Measurements from ENCODE around the gene STAB1.

STAB1 gene

DNA sequence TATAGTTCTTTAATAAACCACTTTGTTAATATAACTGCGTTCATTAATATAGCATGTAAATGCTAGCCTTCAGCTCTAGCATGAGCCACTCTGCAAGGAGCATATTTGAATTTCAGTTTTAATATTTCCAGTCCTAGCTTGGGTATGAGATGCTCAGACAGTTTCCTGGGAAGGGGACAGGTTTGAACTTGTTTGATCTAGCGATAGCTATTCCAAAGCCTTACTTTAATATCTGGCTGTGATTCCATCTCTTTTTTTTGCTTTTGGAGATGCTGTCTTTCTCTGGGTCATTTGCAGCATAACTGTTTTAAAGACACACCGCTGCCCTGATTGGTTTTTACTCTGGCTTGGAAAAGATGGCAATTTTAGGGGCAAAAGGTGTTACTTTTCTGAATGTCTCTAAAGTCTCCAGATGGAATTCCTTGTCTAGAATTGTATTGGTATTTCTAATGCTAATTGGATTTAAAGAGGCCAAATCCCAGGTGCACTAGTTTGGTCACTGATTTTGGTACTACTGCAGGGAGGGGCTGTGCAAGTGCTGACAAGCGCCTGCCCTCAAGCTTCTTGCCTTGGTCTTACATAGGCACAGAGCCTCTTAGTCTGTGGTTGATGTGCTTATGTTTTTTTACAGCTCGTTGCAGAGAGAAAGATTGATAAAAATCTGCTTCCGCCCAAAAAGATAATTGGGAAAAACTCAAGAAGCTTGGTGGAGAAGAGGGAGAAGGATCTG lies 36.9 kb upstream of the STAB1 start:
- no peak for DNase-seq

- no peak for DNase-seq
Observed at GRCh38 chr3:52458770-52459545, 36.2 kb upstream of the STAB1 start.

GRCh38 chr3:52461874-52462273 lies 33.3 kb upstream of the STAB1 start:
- DNase-seq: no peak

GRCh38 chr3:52463416-52463815 lies 31.7 kb upstream of the STAB1 start:
- DNase-seq: no peak

DNA sequence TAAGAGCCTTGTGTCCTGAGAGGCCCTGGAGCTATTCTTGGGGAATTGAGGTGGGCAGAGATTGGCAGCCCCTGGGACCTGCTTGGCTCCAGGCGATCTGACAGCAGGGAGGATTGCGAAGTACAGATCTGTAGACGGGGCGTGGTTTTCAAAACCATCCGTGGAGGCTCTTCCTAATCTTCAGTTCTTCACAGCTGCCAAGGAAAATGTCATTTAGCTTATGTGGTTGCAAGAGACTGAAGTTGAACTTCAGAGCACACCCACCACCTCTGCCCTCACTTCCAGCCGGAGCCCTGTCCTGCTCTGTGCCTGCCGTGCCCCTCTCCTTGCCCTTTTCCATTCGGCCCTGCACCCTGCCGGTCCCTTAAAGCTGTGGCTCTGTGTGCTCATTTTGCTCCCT lies 26.8 kb upstream of the STAB1 start:
- DNase-seq: no peak

DNA sequence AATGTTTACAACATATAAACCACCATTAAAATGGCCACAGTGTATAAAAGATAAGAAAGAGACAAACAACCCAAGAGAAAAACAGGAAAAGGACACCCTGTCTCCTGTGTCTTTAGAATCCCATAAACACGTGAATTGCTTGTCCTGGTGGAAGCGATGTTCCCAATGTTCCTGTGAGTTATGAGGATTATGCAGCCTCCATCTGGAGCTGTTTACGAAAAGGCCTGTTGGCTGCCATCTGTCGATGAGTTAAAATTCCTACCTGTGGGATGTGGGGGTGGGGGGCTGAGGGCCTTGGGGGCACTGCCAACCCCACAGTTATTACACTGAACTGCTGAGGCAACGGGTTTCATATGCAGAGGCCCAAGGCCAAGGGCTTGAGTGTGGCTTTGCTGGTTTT lies 26.1 kb upstream of the STAB1 start:
- peak; percentile 50 for DNase-seq

- DNase-seq: no peak
Observed at GRCh38 chr3:52470920-52471319, 24.2 kb upstream of the STAB1 start.

DNA sequence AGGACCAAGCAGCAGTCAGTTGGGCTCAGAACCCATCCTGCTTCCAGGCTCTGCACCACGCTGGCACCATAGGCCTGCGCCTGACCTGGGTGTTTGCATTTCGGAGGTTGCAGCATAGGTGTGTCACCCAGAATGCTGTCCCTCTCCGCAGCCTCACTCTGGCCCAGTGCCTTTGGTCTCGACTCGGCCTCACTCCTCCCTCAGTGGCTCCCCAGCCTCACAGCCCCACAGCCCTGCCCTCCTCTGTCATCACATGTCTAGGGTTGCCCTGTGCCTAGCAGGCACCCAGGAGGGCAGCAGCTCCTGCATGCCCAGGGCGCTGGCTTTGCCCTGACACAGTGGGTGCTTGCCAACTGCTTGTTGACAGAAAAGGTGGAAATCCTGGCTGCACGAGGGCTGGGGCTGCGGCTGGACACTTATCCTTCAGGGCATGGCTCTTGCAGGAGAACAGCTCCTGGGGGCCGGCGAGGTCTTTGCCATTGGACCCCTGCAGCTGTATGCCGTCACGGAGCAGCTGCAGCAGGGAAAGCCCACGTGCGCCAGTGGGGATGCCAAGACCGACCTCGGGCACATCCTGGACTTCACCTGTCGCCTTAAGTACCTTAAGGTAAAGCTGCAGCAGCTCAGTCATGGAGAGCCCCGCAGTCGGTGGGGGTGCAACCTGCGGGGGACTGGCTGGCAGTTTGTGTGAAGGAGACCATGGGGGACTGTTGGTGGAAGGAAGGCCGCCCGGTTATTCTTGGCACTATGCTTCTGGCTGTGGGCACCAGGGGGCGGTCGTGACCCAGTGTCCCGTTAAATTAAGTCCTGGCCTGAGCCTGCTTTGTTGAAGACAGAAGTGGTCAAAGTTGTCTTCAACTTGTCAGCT lies 23.5 kb upstream of the STAB1 start:
- DNase-seq: no peak

DNA sequence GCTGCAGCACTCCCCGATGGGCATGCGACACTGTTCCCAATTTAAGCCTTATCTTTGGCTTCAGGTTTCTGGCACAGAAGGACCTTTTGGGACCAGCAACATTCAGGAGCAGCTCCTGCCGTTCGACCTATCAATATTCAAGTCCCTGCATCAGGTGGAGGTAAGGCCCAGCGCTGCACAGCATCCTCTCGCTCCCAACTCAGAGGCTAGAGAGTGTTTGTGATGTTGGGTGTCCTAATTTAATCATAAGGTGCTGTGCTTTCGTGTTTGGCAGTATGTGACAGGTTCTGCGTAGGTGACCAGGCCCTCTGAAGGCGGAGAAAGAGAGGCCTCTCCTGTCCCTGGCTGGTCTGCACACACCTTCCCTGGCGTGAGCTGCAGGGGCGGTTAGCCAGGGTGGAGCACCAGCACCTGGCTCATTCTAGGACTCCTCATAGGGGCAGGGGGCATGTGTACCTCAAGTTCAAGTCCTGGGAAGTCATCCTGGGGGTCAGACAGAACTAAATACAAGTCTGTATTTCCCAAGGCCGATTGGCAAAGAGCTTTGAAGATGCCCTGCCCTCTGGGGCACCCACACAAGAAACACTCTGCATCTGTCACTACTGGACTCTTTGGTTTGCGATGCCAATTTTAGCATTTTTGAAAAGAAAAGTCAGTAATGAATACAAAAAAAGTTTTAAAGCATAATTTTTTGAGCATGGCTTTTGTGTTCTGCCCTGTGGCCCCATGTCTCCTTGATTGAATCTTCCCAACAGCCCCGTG lies 22.7 kb upstream of the STAB1 start:
- DNase-seq: no peak

- no peak for DNase-seq
Observed at GRCh38 chr3:52473026-52473425, 22.1 kb upstream of the STAB1 start.

DNA sequence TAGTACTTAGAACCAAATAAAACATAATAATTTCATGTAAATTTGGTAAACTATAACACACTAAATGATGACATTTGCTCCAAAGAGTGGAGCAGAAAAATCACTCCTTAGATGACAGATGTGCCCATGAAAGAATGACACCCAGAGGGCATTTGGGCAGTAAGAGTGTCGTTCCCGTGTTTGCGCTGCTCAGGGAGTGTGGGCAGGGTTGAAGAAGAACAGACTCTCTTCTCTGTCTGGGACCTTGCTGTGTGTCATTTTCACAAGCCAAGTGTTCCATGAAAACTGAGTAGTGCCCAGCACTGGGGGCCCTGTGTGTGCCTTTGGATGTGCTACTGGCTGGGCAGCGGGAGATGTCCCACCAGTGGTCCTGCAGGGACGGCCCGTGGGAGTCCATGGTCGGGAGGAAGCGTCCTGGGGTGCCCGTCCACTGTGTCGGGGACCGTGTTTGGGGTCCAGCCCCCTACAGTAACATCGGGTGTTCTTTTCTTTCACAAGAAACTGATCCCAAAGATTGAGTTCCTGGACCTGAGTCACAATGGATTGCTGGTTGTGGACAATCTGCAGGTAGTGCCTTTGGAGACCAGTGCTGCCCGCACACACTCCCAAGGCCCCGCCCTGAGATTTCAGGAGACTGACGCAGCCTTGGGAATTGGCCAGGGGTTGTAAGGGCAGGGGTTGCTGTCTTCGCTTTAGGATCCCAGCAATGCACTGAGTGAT lies 17.9 kb upstream of the STAB1 start:
- DNase-seq: no peak

DNA sequence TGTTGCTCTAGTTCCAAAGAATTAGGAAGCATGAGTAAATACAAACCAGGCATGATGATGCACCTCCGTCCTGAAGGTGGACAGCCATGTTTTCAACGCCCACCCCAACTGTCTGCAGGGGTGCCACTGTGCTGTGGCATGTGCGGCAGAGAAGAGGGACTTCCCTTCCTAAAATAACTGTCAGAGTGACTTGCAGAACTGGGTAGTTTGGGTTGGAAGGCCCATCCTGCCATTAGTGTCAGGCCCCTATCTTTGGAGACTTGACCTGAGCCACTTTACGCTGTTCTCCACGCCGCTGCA lies 17.4 kb upstream of the STAB1 start:
- DNase-seq: no peak

- DNase-seq: no peak
Observed at GRCh38 chr3:52479037-52479876, 15.9 kb upstream of the STAB1 start.

GRCh38 chr3:52479877-52480575 lies 15.1 kb upstream of the STAB1 start:
- DNase-seq: no peak

- DNase-seq: no peak
Observed at GRCh38 chr3:52480768-52481715, 14.1 kb upstream of the STAB1 start.

DNA sequence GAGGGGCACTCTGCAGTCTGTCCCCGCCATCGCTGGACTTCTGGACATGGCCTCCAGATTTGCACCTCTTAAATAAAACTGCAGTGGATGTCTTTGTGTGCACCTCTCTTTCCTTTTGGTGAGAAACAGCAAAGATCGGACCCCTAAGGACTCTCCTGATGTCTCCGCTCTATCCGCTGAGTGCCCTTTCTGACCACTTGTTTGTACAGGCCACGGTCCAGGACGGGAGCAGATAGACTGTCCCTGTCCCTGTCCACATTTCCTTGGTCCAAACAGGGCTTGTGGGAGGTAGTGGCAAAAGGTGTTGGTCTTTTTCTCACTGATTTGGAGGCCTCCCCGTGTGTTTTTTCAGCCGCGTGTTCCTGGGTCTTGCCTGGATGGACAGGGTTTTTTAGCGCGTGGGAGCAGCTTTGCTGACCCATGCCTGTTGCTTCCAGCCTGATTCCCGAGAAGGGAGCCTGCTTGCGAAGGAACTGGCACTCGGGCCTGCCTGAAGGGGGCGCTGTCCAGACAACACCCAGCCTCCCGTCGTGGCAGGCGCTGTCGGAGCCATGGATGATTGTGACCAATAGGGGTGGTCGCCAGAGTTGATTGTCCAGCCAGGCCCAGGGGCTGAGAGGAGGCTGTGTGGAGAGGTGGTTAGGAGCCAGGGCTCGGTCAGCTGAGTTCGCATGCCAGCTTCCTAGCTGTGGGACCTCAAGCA lies 13.2 kb upstream of the STAB1 start:
- DNase-seq: no peak

- DNase-seq: no peak
Observed at GRCh38 chr3:52483081-52483480, 12.1 kb upstream of the STAB1 start.

DNA sequence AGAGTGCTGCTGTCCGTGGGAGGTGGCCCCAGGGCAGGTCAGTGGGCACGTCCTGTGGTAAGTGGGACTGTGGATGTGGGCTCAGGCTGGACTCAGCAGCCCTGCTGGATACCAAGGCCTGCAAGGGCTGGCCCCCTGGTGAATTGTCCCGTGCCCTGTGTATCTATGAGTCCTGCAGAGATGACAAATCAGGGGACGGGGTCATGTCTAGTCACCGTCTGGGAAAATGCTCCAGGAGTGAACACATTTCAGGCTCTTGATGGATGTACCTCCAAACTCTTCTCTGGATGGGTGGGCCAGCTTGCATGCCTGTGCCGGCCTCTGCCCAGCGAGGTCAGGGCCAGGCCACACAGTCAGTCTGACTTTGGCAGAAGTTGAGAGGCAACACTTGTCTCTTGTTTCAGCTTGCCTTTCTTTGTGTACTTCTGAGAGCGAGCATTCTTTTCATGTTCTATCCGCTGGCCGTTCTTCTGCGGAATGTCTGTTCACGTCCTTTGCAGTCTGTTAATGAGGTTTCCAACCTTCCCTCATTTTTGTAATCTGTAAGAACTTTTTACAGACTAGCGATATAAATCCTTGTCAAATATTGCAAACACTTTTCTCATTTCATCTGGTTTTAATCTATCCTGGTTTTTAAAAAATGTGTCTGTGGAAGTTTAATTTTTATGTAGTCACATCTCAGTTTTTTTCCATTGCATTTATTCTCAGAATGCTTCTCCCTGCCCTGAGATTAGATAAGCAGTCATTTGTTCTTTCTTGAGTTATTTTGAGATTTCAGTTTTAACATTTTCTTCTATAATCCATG lies 11.4 kb upstream of the STAB1 start:
- no peak for DNase-seq
